ENCODE data around the gene MGMT. TPM values are rescaled to one million over a fixed set of nuclear protein-coding genes. Genes with fewer than 3 reads are reported as not detected.

MGMT gene
- total and polyA plus RNA-seq, 2 experiments from 2014 or later: 19.3 to 21.9 TPM

- TF ChIP-seq ZNF462 (CRISPR knock-in tag; IDR thresholded peaks at IDR 0.05) (no peak), NANOG (IDR thresholded peaks at IDR 0.05; ENCODE audit: borderline replicate concordance) (no peak), REST (IDR thresholded peaks at IDR 0.05; ENCODE audit: unreplicated experiment) (no peak), CTCF (conservative IDR thresholded peaks at IDR 0.05; ENCODE audit: low read depth in 2 of 2) (no peak), CREB1 (CRISPR knock-in tag; IDR thresholded peaks at IDR 0.05; ENCODE audit: low read depth) (no peak), ETS1 (IDR thresholded peaks at IDR 0.05) (no peak), STAT1 (IDR thresholded peaks at IDR 0.05; ENCODE audit: unreplicated experiment) (no peak)
Measured at GRCh38 chr10:129502448-129502847, 35.4 kb downstream of the MGMT start (continued).
